Measurements from ENCODE around the gene DRC3.

Gene DRC3

GRCh38 chr17:17966399-17966798 lies 6.3 kb upstream of the DRC3 start:
- DNase-seq (ENCODE audit: low spot score), result no peak

- no peak for DNase-seq (ENCODE audit: low spot score)
Observed at GRCh38 chr17:17970699-17971430, 1.8 kb upstream of the DRC3 start.

GRCh38 chr17:17971431-17972125 lies 1.1 kb upstream of the DRC3 start:
- DNase-seq (ENCODE audit: low spot score), result peak; percentile 14

GRCh38 chr17:17972952-17973254 lies 241 bp downstream of the DRC3 start:
- no peak for DNase-seq (ENCODE audit: low spot score)

- no peak for DNase-seq (ENCODE audit: low spot score)
Observed at GRCh38 chr17:17975436-17975835, 2.8 kb downstream of the DRC3 start.

- DNase-seq (ENCODE audit: low spot score), result no peak
Observed at GRCh38 chr17:17976931-17977570, 4.4 kb downstream of the DRC3 start.

- no peak for DNase-seq (ENCODE audit: low spot score)
Observed at GRCh38 chr17:17978481-17979424, 6.1 kb downstream of the DRC3 start.

GRCh38 chr17:17979778-17980177 lies 7.1 kb downstream of the DRC3 start:
- DNase-seq (ENCODE audit: low spot score), result no peak

- DNase-seq (ENCODE audit: low spot score), result no peak
Observed at GRCh38 chr17:17981330-17981729, 8.7 kb downstream of the DRC3 start.

GRCh38 chr17:17982801-17983200 lies 10.1 kb downstream of the DRC3 start:
- no peak for DNase-seq (ENCODE audit: low spot score)

- no peak for DNase-seq (ENCODE audit: low spot score)
Observed at GRCh38 chr17:17983376-17983775, 10.7 kb downstream of the DRC3 start.

GRCh38 chr17:17983776-17984175 lies 11.1 kb downstream of the DRC3 start:
- DNase-seq (ENCODE audit: low spot score), result no peak

- no peak for DNase-seq (ENCODE audit: low spot score)
Observed at GRCh38 chr17:17985153-17985552, 12.5 kb downstream of the DRC3 start.

- no peak for DNase-seq (ENCODE audit: low spot score)
Observed at GRCh38 chr17:17985555-17985954, 12.9 kb downstream of the DRC3 start.

GRCh38 chr17:17987187-17987896 lies 14.7 kb downstream of the DRC3 start:
- no peak for DNase-seq (ENCODE audit: low spot score)

GRCh38 chr17:17987901-17988300 lies 15.2 kb downstream of the DRC3 start:
- no peak for DNase-seq (ENCODE audit: low spot score)

GRCh38 chr17:17988427-17988945 lies 15.8 kb downstream of the DRC3 start:
- no peak for DNase-seq (ENCODE audit: low spot score)

GRCh38 chr17:17989081-17989480 lies 16.4 kb downstream of the DRC3 start:
- DNase-seq (ENCODE audit: low spot score), result no peak

GRCh38 chr17:17989618-17990017 lies 17.0 kb downstream of the DRC3 start:
- no peak for DNase-seq (ENCODE audit: low spot score)

- DNase-seq (ENCODE audit: low spot score), result no peak
Observed at GRCh38 chr17:17990282-17990681, 17.6 kb downstream of the DRC3 start.

- no peak for DNase-seq (ENCODE audit: low spot score)
Observed at GRCh38 chr17:17993366-17993765, 20.7 kb downstream of the DRC3 start.

Data from CD4-positive, alpha-beta T cell treated with Interleukin-6 at 100 ng/mL for 8 hours (primary cell).